Forelimb muscle (tissue), 1 donor: Measurements from ENCODE around the gene IL1RAPL2. TPM values are rescaled to one million over a fixed set of nuclear protein-coding genes. Genes with fewer than 3 reads are reported as not detected.
"Not testable (repeated sequence)": the region's sequence is repeated elsewhere in the genome, so short reads cannot be mapped to it uniquely, and the experiment has no call there.

ENCODE experiments used
- DNase-seq: peaks from one replicate; pipeline ENCODE4 v3.0.0-alpha.2; 2013; ENCODE audit warnings: low read depth
- polyA plus RNA-seq: library from polyadenylated mRNA; unstranded; fragments of 120-200 nt; gene quantifications from one replicate; pipeline ENCODE4 v1.2.1, GENCODE V29; 2013; ENCODE audit not compliant: insufficient read length

IL1RAPL2 gene
- polyA plus RNA-seq, 1 donor = 2.6 TPM

DNA sequence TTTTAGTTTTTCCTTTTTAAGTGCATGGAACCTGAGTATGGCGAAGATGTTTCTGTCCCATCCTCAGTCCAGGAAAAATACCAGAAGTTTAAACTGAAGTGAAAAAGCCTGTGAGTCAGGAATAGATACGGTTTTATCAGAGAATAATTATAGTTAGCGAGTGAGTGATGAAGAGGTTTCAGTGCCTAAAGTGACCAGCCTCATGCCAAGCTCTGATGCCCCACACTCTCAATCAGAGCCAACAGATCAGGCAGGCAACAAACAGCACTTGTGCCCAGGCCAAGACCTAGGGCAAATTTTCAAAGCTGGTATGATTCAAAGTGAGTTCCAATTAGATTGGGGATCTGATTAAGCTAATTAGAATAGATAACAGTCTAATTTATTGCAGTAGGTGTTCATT is 1043.5 kb downstream of the IL1RAPL2 start:
- no peak for DNase-seq

DNA sequence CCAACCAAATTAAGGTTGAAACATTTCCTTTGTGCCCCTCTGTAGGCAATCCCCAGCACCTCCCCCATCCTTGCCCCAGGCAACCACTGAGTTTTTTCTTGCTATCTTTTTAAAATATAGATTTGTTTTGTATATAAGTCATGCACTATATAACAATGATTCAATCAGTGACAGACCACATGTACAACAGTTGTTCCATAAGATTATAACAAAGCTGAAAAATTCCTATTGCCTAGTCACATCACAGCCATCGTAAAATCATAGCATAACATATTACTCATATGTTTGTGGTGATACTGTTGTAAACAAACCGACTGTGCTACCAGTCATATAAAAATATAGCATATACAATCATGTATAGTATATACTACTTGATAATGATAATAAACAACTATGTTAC is 1044.4 kb downstream of the IL1RAPL2 start:
- no peak for DNase-seq

DNA sequence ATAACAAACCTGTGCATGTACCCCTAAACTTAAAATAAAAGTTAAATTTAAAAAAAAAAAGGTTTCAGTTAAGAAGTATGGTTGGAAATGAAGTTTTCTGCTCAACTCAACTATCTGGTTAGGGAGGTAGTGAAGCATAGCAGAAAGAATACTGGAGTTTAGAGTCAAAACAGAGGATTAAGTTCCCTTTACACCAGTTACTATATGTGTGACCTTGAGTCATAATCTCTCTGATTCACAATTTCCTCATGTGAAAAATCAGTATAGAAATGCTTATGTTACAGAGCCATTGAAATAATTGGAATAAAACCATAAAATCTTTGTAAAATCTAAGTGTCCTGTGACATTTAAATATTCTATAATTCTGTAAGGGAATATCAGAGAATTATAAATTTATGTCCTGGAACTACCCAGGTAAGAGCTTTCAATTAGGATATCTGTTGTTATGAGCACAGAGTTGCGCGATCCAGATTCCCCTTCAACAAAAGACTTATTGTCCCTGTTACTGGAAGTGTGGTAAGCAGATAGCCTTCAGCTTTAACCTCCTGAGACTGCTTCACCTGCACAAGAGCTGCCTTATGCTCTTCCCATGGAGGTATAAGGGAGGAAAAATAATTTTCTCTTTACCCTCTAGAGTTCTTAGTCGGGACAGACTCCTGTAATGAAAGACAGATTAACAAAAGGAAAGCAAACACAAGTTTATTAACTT is 1052.5 kb downstream of the IL1RAPL2 start:
- no peak for DNase-seq

DNA sequence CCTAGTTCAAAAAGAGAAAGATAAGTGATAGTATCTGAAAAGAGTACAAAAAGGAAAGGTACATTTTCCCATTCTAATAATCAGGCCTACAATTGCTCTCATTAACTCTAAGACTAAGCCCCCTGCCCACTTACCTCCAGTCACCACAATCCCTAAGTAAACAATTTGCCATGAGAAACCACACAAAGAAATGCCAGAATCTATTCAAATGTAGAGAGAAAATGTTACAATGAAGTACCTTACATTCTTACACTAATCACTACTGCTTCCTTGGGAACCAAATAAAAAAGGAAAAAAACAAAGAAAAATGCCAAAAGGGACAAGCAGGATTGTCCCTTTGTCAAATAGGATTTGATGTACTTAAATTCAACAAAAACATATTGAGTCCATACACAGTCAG is 1068.2 kb downstream of the IL1RAPL2 start:
- no peak for DNase-seq

GRCh38 chrX:105635794-105636193 is 1069.8 kb downstream of the IL1RAPL2 start:
- DNase-seq = no peak

DNA sequence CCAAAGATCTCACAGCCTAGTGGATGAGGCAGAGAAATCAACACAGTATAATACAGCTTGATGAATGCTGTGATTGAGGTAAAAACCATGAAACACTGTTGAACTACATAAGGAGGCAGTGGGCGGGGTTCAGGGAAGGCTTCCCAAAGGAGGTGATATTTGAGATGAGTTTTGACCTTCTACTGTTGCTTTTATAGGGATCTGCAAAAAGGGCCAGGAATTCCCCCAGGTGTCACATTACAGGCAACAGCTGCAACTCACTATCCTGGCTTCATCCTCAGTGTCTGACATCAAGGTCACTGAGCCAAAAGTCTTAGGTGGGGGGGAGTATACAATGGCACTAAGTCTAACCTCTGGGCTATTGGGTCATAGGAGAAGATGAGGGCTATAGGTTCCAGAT is 1070.7 kb downstream of the IL1RAPL2 start:
- DNase-seq = no peak

DNA sequence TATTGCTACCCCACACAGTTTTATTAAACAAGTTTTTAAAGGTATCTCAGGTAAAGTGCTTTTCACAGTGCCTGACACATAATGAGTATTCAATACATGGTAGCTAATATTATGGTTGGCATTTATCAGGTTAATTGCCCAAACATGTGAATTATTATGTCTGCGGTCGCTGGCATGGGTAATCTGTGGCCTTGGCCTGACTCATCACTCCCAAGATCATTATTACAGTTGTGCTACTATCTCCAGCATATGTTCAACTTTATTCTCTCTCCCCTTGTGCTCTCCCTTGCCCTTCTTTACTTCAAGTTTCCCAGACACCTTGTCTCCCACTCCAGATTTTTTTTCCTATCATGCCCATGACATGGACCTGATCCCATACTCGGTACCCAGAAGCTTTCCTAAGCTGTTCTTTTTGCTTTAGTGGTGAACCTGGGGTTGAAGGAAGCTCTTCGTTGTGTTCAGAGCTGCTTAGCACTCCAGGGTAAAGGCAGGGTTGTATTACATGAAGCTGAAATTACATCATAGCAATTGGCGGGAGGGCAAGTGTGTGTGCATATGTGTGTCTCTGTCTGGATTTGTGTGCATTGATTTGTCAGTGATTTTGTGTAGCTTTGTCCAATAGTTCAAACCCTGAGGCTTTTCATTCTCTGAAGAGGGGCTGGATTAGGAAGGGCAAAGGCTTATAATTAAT is 1079.8 kb downstream of the IL1RAPL2 start:
- DNase-seq = no peak

- DNase-seq = no peak
Observed at GRCh38 chrX:105646592-105647372, 1080.8 kb downstream of the IL1RAPL2 start.

DNA sequence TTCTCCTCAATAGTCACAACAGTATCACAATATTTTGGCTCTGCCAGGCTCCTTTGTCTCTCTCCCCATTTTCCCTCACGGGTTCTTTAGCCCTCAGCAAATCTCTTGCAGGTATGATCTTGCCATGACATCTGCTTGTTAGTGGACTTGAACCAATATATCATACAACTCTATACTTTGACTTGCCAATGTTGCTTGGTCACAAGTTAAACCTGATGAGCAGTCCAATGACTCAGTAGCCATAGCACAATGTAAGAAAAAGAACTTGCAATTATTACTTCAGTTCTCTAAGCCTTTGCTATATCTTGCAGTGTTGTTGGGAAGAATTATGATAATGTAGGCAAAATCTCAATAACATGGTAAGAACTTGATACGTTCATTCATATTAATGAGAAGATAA is 1081.8 kb downstream of the IL1RAPL2 start:
- DNase-seq = no peak

DNA sequence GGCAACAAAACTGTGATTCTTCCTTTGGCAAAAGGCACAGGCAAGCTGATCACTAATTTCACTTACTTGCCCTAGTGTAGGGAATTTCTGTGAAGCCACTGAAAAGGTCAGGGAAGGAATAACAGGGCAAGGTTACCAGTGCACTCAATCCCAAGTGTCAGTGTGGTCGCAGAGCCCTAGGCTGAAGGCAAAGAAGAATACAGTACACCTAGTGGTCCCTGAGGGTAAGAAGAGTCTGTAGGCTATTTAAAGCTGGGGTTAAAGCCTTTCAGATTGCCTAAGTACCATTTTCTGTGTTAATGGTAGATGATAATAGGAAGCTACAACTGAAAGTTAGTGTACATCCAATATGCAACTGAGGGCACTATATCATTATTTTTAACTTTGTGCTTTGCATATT is 1082.7 kb downstream of the IL1RAPL2 start:
- DNase-seq = no peak

DNA sequence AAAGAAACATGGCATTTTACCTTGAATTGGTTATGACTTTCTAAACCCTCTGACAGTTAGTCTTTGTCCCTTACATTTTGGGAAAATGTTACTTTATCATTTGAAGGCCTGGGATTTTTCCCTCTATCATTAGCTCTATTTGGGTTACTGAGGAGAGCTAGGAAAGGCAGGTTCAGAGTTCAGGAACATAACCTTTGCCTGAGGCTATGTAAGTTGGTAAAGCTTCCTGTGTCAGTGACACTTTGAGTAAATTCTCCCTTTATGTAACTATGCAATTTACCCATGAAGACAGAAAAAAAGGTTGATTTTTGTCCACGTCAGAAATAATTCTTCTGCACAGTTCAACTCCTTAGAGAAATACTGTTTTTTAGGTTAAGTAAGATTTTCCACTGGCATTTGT is 1084.6 kb downstream of the IL1RAPL2 start:
- DNase-seq = no peak

DNA sequence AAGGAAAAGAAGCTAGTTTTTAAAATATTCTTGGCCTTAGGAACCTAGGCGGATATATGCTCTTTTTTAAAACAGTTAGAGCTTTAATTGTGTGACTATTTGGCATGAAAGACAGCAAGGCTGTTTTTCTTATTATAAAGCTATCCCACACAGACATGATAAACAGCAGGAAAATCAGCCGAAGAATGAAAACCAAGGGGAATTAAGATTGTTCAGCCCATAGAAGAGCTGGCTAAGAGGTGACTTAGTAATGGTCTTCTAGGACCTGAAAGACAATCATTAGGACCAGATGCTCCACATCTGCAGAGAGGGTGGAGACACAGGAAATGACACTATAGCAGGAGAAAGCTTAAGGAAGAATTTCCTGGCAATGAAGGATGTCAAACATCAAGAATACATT is 1085.0 kb downstream of the IL1RAPL2 start:
- DNase-seq = peak; percentile 80

- no peak for DNase-seq
Observed at GRCh38 chrX:105653891-105654290, 1087.9 kb downstream of the IL1RAPL2 start.

DNA sequence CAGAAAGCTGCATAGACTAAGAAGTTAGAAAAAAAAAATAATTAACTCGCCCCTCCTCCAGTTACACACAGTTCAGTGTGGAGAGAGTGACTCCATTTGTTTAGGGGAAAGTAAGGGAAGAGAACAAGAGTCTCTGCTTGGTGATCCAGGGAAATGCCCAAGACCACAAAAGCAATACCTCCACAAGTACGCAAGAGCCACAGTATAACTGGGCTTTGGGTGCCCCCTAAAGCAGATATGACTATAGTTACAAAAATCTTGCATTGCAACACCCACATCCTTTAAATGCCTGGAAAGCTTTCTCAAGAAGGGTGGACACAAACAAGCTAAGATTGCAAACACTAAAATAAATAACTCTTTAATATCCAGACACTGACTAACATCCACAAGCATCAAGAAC is 1092.1 kb downstream of the IL1RAPL2 start:
- DNase-seq = no peak

GRCh38 chrX:105662248-105662647 is 1096.2 kb downstream of the IL1RAPL2 start:
- DNase-seq = no peak

DNA sequence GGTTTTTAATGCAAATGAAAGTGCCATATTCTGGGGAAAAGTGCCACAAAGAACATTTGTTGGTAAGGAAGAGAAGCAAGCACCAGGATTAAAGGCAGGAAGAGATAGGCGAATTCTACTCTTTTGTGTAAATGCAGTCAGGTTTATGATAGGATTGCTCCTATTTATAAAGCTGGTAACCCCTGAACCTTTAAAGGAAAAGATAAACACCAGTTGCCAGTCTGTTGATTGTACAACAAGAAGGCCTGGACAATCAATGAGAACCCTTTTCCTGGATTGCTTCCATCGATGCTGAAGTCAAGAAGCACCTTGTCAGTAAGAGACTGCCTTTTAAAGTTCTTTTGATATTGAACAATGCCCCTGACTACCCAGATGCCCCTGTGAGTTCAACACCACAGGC is 1098.2 kb downstream of the IL1RAPL2 start:
- DNase-seq = no peak

- DNase-seq = not testable (repeated sequence)
Observed at GRCh38 chrX:105684288-105684687, 1118.3 kb downstream of the IL1RAPL2 start.

DNA sequence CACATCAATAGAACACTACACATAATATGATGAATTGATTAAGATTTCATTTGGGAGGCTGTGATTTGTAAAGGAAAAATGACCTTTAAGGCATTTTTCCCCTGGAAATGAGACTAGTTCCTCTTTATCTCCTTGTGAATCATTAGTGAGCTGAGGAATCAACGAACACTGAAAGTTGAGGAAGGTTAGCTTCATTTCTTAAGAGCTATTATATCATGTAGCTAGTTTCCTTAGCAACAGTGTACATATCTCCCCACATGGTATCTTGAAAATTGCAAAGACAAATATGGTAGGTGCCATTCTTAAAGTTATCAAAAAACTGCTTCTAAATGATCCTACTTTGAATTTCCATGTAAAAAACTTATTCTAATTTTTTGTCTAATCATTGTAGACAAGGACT is 1128.8 kb downstream of the IL1RAPL2 start:
- no peak for DNase-seq

- no peak for DNase-seq
Observed at GRCh38 chrX:105695451-105695850, 1129.5 kb downstream of the IL1RAPL2 start.

- DNase-seq = no peak
Observed at GRCh38 chrX:105696870-105697269, 1130.9 kb downstream of the IL1RAPL2 start.

DNA sequence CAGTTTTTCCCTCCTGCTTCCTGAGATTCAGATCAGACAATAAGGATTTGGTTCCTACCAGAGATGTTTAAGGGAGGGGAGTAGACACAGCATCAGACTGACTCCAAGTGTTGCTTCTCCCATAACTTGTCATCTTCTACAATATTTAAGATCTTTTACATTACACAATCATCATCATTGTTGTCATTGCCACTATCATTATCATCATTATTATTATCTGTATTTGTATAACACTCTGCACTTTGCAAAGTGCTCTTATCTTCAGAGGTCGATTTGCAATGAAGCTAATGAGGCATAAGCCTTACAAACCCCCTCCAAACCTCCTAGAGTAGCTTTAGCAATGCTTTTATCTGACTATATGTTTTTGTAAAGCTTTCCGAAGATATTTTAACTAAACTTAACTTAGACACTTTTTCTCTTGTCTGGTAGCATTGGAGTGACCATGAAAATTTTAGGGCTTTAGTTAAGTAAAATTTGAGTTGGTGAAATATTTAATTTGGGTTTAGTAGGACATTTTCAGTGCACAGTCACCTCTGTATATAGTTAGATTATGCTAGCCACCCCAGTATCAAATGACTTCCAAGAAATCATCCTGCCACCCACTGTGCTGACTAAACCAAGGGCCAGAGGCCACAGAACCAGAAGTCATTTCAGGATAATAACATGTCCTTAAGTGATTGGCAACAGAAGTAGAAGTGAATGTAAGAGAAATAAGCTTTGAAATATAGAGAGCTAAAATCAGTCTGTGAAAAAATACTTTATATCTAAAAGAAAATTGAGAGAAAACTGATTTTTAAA is 1132.2 kb downstream of the IL1RAPL2 start:
- DNase-seq = no peak

DNA sequence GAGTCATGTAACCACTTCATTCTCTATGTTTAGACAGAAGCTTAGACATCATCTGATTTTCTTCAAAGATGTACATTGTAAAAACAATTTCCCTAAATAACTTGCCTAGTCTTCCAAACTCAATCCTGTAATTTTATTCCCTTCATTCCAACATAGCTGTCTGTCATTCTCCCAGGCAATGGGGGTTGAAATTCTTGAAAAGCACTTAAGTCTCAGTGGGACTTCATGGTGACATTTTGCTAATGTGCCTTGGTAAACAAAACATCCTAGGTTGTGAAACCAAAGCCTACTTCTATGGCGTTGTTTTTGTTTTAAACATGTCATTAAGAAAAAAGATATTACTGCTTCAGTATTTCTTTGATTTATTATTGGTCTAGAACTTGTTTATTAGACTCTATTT is 1134.3 kb downstream of the IL1RAPL2 start:
- no peak for DNase-seq
